Measurements from ENCODE around the gene ZFP36L1.

The ZFP36L1 gene, protein sequence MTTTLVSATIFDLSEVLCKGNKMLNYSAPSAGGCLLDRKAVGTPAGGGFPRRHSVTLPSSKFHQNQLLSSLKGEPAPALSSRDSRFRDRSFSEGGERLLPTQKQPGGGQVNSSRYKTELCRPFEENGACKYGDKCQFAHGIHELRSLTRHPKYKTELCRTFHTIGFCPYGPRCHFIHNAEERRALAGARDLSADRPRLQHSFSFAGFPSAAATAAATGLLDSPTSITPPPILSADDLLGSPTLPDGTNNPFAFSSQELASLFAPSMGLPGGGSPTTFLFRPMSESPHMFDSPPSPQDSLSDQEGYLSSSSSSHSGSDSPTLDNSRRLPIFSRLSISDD

DNA sequence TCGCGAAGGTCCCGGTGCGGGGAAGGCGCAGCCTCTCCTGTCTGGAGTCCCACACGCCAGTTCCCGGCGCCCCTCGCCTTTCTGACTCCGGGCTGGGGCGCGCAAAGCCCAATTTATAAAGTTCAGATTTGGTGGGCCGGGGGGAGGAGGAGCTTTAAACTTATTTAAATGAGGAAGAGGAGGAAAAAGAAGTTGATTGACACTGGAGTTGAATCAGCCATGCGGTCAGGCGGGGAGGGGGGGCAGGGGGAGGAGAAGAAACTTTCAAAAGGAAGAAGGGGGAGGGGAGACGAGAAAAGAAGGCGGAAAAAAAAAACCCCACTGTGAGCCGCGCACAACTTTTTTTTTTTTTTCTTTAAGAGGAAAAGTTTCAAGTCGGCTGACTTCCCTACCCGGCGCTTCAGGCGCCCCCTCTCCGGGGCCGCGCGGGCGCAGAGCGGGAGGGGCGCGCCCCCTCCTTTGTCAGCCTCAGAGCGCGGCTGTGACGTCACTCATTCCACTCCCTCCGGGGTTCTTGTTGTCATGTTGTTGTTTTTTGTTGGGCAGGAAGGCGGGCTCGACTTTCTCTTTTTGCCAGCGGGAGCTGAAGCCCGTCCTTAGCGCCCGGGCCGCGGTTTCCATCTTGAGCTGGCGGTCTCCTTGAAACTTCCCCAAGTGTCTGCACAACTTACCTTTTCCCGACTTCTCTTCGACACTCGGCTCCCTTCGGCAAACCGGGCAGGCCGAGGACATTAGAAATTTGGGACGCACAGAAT is at the start of gene ZFP36L1:
Gene ZFP36L1, minus strand, starts transcription at position 89 of the 755 bp plus-strand sequence. CDS start 129 bp downstream, outside the sequence.
- peak; percentile 93 for DNase-seq (ENCODE audit: low spot score)

DNA sequence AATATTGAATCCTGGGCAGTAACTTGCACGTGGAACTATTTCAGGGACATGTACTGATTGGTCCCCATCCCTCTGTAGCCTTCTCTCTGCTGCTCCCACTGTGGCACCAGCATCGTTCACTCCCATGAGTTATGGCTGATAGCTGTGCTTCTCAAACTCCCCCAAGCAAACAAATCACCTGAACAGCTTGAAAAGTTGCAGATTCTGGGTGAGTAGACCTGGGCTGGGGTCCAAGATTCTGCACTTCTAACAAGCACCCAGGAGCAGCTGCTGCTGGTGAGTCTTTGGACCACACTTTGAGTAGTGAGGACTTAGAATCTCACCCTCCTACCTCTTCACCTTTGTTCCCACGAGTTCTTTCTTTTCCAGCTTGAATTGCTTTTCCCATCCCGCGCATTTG is 49.4 kb upstream of the ZFP36L1 start:
- no peak for DNase-seq (ENCODE audit: low spot score)

DNA sequence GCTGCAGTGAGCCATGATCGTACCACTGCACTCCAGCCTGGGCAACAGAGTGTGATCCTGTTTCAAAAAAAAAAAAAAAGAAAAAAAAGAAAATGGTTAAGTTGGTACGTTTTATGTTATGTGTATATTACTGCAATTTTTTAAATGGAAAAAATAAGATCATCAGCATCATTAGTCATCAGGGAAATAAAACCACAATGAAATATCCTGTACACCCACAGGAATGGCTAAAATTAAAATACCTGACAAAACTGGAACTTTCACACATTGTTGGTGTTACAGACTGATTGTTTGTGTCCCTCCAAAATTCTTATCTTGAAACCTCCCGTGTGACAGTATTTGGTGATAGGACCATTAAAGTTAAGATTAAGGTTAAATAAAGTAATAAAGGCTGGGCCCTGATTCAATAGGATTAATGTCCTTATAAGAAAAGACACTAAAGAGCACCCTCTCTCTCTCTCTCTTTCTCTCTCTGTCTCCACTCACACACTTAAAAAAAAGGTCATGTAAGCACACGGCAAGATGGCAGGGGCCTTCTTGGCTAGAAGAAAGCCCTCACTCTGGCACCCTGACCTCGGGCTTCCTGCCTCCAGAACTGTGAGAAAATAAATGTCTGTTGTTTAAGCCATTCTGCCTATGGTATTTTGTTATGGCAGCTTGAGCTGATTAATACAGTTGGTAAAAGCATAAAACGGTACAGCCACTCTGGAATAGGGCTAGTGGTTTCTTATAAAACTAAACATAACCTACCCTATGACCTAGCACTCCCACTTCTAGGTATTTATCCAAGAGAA is 48.3 kb upstream of the ZFP36L1 start:
- no peak for DNase-seq (ENCODE audit: low spot score)

DNA sequence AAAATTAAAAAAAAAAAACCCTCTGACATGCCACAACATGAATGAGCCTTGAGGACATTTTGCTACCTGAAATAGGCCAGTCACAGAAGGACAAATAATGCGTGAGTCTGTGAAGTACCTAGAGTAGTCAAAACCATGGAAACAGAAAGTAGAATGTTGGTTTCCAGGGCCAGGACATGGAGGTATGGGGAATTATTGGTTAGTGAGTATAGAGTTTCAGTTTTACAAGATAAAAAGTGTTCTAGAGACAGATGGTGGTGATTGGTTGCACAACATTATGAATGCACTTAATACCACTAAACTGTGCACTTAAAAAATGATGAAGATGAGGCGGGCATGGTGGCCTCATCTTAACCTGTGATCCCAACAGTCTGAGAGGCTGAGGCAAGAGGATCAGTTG is 47.6 kb upstream of the ZFP36L1 start:
- no peak for DNase-seq (ENCODE audit: low spot score)

DNA sequence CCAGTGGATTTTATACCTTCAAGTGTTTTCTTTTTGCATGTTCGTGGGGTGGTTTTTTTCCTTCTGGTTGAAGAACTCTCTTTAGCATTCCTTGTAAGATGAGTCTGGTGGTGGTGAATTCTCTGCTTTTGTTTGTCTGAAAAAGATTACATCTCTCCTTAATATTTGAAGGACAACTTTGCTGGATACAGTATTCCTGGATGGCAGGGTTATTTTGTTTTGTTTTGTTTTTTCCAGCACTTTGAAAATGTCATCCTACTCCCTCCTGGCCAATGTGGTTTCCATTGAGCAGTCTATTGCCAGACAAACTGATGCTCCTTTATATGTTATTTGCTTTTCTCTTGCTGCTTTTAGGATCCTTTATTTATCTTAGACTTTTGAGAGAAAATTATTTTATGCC is 43.2 kb upstream of the ZFP36L1 start:
- no peak for DNase-seq (ENCODE audit: low spot score)

DNA sequence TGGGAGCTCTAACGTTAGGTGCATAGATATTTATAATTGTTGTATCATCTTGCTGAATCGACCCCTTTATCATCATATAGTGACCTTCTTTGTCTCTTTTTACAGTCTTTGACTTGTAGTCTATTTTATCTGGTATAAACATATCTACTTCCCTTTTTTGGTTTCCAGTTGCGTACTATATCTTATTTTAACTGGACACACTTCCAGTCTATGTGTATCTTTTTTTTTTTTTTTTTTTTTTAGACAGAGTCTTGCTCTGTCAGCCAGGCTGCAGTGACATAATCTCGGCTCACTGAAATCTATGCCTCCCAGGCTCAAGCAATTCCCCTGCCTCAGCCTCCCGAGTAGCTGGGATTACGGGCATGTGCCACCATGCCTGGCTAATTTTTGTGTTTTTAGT is 41.9 kb upstream of the ZFP36L1 start:
- no peak for DNase-seq (ENCODE audit: low spot score)

DNA sequence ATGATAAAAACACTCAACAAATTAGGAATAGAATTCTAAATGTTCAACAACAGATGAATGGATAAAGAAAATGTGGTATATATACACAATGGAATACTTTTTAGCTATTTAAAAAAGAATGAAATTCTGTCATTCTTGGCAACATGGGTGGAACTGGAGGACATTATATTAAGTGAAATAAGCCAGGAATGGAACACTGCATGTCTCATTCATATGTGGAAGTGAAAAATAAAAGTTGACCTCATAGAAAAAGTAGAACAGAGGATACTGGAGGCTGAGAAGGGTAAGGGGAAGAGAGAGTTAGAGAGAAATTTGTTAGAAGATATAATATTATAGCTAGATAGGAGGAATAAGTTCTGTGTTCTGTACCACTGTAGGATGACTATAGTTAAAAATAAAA is 35.8 kb upstream of the ZFP36L1 start:
- DNase-seq (ENCODE audit: low spot score), result no peak

DNA sequence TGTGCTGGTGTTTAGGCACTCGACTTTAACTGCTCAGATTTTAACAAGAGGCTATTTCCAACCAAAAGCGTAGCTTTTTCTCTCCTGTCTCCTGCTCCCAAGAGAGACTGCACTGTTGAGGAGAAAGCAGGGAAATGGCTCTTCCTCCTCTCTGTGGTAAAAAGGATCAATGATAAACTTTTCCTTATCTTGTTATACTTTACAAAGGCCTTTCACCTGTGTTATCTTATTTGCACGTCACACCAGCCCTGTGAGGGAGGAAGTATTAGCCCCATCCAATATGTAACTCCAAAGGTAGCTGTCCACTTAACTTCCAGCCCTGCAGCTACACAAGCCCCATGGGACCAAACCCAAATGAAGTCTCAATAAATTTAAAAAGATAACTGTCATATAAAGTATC is 32.9 kb upstream of the ZFP36L1 start:
- no peak for DNase-seq (ENCODE audit: low spot score)

DNA sequence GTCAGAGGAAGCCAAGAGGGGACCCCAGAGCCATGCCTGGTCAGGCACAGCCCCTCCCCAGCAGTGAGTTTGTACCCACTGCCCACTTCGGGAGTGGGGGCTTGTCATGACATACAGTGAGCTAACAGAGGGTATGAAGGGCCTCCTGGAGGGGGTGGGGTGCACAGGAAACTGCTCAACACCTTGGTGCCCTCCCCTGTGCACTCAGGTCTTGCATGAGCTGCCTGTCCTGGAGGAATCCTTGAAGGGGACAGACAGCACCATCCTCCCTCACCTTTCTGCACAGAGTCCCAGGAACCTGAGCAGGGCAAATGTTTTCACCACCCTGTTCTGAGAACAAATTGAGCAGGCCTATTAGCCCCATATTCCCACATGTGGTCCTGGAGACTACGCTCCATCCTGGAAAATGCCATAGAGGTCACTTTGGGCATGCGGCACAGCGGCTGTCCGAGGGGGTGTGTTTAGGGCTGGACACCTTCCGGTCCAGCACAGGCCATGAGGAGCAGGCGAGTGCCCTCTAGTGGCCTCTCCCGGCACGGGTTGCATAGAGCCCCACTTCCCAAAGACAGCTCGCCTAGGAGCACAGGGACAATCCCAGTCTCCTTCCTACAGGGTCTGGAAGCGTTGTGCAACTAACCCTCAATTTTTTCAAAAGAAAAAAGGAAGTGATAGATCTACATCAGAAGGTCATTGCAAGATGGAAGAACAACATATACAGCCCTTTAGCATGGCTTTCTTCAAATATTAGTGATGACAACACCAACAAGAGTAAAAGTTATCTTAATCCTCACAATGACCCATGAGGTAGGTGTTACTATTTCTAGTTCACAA is 31.9 kb upstream of the ZFP36L1 start:
- peak; percentile 94 for DNase-seq (ENCODE audit: low spot score)

DNA sequence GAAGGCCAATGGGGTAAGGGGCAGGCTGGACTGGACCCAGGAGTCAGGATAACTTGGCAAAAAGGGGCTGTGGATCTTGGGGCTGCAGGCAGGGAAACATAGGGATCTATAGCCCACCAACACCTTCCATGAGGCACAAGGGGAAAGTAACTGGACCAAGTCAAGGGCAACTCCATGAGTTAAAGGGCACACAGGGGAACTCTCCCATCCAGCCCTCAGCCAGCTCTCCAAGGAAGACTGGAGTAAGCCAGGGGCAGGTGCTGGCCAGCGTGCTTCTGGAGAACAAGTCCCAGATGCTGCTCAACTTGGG is 31.3 kb upstream of the ZFP36L1 start:
- DNase-seq (ENCODE audit: low spot score), result no peak

DNA sequence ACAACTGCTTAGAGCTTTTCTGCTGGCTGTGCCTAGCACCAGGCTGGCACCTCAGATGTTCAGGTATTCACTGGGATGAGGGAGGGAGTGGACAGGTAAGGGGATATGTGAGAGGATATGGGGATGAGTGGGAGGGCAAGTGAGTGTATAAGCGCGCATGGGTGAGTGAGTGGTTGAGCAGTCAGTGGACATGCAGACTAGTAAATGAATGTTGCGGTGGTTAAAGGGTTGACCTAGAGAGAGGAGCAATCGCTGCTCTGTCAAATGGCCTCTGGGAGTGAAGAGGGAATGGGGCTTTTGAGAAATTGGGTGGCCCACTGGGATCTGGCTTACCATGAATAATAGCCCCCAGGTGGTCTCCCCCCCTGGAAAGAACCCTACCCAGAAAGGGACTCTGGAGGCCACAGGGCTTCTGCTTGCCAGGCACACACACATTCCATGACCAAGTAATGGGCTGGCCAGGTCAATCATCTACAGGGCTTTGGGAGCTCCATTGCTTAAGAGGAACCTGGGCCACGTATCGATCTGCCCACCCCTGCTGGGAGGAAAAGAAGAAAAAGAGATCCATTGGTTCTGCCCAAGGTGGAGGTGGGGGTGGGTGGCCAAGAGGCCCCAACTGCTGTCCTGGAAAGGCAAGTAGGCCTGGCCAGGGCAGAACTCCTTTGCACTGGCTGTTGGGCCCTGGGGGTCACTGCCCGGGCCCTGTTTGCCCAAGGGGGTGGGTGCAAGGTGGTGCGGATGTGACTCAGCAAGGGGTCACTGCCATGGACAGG is 30.8 kb upstream of the ZFP36L1 start:
- DNase-seq (ENCODE audit: low spot score), result no peak

DNA sequence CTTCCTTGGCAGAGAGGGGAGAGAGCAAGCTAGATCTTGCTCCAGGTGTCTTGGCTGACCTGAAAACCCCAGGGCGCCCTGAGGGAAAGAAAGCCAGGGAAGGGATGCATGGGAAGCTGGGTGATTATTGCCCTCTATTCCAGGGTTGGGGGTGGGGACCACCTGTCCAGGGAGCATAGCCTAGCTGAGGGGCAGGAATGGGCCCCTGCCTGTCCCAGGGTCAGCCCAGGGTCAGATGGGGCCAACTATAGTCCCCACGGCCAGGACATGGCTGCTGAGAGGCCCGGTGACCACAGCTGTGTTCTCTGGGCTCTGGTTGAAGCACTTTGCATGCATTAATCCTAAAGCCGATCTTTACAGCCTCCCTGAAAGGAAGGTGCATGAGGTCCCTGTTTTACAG is 30.1 kb upstream of the ZFP36L1 start:
- no peak for DNase-seq (ENCODE audit: low spot score)

DNA sequence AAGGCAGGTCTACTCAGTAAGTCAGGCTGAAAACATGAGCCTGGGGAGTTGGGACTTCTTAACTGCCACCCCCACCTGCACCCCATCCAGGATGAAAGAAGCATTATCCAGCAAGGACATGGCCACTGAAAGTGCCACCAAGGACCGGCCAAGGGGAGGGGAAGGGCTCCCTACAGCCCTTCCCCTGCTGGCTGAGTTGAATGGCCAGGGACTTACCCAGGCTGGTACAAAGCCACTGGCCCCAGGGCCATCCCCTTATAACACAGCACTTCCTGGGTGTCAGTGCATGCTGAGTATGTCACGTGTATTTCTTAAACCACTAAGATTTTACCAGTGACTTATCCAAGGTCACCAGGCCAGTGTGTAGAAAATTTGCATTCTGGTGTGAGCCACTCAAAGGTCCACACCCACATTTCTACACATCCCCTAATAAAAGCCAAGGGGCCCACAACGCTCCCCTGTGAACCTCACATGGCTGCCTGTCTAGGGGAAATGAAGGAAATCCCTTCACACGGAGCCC is 29.3 kb upstream of the ZFP36L1 start:
- no peak for DNase-seq (ENCODE audit: low spot score)

DNA sequence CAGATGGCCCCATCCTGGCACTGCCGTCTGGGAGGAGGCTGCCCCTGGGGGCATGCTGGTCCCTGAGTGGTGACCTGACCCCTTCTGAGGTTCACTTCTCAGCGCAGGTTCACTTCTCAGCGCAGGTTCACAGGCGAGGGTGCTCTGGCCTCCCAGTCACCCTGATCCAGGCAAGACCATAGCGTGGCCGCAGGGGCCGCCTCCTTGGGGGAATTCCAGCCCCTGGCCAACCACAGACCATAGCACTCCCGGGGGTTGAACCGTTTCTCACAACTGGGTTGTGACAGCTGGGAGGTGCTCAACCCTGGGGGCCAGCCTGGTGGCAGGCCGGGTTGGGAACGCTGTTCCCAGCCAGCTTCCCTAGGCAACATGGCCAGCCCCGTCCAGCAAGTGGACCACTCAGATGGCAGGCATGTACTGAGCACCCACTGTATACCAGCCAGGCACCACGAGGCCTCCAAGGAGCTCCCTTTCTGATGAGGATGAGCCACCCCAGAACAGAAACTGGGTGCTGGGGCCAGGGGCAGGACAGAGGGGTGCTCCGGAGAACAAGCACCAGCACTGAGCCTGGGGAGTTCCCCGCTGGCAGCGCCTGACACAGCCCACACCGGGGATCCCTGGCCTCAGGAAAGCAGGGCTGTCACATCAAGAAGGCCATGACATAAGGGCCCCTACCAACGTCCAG is 28.3 kb upstream of the ZFP36L1 start:
- no peak for DNase-seq (ENCODE audit: low spot score)

DNA sequence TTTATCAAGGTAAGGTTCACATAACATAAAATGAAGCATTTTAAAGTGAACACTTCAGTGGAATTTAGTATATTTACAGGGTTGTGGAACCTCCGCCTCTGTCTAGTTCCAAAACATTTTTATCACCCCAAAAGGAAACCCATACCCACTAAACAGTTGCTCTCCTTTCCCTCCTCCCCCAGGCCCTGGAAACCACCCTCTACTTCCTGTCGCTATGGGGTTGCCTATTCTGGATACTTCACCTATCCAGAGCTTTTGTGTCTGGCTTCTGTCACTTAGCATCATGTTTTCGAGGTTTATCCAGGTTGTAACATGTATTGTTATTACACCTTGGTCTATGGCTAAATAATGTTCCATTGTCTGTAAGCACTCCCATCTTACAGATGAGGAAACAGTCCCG is 27.7 kb upstream of the ZFP36L1 start:
- DNase-seq (ENCODE audit: low spot score), result no peak

DNA sequence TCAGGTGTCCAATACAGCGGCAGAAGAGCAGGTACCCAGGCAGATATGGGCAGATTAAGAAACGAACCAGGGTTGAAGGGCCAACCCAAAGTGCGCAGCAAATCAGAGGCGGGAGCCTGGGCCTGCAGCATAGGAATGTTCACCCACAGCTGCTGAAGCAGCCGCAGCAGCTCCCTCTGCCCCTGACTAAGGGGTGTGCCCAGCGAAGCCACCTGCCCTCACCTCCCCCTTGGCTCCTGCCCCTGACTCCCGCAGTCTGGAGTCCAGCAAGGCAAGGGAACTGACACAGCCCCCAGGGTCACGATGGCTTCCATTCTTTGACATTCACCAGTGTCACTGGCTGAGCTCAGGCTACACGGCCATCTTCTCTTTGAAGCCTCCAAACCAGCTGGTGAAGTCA is 27.3 kb upstream of the ZFP36L1 start:
- no peak for DNase-seq (ENCODE audit: low spot score)

DNA sequence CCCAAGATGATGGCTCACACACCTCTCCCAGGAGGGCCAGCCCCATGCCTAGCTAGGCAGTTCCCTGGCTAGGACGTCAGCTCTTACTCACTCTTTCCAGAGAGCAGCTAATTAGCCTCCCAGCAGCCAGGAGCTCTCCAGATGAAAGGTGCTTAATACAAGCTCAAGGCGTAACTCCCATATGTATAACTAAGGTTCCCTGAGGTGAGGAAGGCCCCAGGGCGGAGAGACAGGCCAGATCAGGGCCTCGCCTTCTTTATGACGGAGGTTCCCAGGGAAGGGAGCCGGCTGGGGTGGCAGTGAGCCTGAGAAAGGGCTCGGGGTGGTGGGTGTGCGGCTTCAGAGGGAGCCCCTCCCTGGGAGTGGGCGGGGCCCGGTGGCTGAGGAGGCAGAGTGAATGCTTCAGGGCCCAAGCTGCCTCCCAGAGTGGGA is 26.4 kb upstream of the ZFP36L1 start:
- DNase-seq (ENCODE audit: low spot score), result peak; percentile 51

DNA sequence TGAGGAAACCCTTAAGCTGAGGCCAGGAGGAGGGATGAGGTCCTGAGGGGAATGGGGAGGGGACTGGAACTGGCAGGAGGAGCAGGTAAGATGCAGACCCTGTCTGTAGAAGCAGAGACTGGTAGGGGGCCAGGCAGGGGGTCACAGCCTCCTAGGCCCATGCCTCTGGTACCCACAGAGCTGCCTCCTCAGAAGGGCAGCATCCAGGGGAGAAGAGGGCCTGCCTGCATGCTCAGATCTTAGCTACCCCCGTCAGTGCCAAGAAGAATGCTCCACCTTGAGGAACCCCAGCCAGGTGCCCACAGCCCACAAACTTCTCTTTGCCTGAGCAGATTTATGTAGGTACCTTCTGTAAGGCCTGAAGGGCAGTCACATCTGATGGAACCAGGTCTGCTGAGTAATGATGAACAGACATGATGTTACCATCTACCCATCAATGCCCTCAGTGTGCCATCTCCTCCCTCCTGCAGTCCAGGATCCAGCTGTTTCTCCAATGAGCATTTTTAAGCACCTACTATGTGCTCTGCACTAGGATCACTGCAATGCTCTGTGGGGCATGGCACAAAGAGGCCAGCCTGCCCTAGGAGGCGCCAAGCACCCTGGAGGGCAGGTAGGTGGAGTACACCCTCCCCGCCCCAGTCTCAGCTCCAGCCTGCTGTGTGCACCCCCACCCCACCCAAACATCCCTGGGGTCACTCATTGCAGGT is 24.8 kb upstream of the ZFP36L1 start:
- no peak for DNase-seq (ENCODE audit: low spot score)

DNA sequence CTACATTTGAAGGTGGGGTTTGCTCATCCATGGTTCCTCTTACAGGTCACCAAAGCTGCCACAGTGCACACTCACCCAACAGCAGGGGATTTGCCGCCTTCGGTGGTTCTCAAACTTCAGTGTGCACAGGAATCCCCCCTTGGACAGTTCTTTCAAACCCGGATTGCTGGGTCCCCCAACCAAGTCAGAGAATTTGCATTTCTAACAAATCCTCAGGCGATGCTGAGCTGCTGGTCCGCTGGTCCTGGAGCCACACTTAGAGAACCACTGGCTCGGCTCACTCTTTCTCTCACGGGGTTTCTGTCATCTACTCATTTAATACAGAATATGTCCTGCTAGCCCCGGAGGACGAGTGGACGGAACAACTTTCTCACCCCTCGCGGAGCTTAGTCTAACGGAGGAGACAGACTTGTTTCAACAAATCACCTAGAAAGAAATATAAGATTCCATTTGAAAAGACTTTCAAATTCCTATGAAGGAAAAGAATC is 24.1 kb upstream of the ZFP36L1 start:
- DNase-seq (ENCODE audit: low spot score), result no peak

Measured in AG20443 (cell line).